GM06990 (cell line): ENCODE measurements around the gene SMLR1.

Source experiments
- DNase-seq: peaks from one replicate; pipeline ENCODE4 v3.0.0-alpha.2; 2011; ENCODE audit not compliant: insufficient read length; ENCODE audit errors: extremely low read depth
- H3K27me3 ChIP-seq: replicated peaks from 2 replicates; pipeline ENCODE4 v1.6.0; 2011; ENCODE audit warnings: low read length; ENCODE audit not compliant: control insufficient read depth, insufficient read depth
- H3K36me3 ChIP-seq: 2 replicates; pipeline ENCODE4 v1.5.1; 2011; ENCODE audit warnings: low read length; ENCODE audit not compliant: control insufficient read depth, insufficient read depth
- H3K4me3 ChIP-seq: replicated peaks from 2 replicates; pipeline ENCODE4 v1.5.1; 2011; ENCODE audit warnings: low read depth, mild to moderate bottlenecking, control low read depth, low read length
- CTCF ChIP-seq: IDR thresholded peaks from 2 replicates; pipeline ENCODE4 v1.5.1; 2011; ENCODE audit warnings: low read length, control low read depth, mild to moderate bottlenecking, inconsistent platforms; ENCODE audit not compliant: insufficient read depth, poor library complexity, severe bottlenecking

SMLR1 gene

DNA sequence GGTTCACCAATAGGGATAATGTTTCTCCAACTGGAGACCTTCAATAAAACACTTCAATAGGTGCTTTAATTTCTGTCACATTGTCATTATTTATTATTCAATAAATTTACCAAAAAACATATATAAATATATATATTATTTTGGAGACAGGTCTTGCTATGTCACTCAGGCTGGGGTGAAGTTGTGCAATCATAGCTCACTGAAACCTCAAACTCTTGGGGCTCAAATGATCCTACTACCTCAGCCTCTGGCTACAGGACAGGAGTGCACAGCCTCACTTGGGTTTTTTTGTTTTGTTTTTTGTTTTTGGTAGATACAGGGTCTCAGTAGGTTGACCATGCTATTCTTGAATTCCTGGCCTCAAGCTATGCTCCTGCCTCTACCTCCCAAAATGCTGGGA, 9.9 kb downstream of the SMLR1 start:
- no peaks in the 10 kb centered on the region for H3K27me3 ChIP-seq
- H3K4me3 ChIP-seq = no peak overlapping the region
- no peaks in the 10 kb centered on the region for H3K36me3 ChIP-seq
- DNase-seq = no peak
- no peak for TF ChIP-seq CTCF

DNA sequence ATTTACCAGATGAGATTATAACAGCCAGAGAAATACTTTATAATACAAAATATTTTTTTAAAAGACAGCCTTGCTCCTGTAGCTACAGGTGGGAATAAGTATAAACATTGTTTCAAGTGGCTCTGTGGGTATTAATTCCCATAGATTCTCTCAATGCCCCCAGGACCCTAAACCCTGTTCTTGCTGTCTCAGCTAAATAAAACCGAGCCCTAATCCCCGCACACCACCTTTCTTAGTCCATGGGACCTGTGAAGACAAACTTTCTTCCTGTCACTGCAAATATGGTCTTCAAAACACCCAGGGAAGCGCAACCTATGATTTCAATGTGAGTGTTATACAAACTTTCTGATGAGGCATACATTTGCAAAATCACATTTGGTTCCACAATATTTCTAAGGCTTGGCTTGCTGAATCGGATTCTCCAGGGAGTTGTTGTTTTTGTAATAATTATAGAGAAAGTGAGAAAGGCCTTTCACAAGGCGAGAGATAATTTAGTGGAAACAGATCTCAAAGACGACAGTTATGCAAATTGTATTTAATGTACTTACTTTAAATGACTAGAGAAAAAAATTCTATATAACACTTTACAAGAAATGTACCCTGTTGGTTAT, 11.1 kb downstream of the SMLR1 start:
- no peaks in the 10 kb centered on the region for H3K27me3 ChIP-seq

GRCh38 chr6:130838951-130839350, 11.7 kb downstream of the SMLR1 start:
- no peak for DNase-seq
- TF ChIP-seq CTCF = no peak
- H3K4me3 ChIP-seq = no peak overlapping the region
- H3K27me3 ChIP-seq = no peaks in the 10 kb centered on the region
- no peaks in the 10 kb centered on the region for H3K36me3 ChIP-seq

More for the DNA sequence above, 11.1 kb downstream of the SMLR1 start:
- TF ChIP-seq CTCF = no peak
- Histone ChIP-seq H3K4me3 (no peak overlapping the region), H3K36me3 (no peaks in the 10 kb centered on the region)
- DNase-seq = no peak

GRCh38 chr6:130839379-130839778, 12.2 kb downstream of the SMLR1 start:
- Histone ChIP-seq H3K27me3 (no peaks in the 10 kb centered on the region), H3K36me3 (no peaks in the 10 kb centered on the region), H3K4me3 (no peak overlapping the region)
- DNase-seq = no peak
- TF ChIP-seq CTCF = no peak

DNA sequence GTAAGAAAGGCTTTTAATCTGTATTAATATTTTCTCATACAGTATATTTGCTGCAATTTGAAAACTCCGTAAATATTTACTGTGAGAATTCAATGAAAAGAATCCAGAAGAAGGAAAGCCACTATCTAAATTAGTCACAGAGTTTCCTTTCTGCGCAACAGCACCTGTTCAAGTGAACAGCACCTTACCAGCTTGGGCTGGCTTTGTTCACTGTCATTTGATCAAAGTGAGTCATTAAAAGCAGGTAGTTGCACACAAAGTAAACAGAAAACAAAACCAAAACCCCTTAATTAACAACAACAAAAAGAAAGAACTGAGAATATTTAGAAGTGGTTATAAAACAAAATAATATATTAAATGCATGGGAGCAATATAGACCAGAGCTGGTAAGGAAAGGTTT, 12.8 kb downstream of the SMLR1 start:
- no peak for TF ChIP-seq CTCF
- Histone ChIP-seq H3K36me3 (no peaks in the 10 kb centered on the region), H3K27me3 (no peaks in the 10 kb centered on the region), H3K4me3 (no peak overlapping the region)
- DNase-seq = no peak

DNA sequence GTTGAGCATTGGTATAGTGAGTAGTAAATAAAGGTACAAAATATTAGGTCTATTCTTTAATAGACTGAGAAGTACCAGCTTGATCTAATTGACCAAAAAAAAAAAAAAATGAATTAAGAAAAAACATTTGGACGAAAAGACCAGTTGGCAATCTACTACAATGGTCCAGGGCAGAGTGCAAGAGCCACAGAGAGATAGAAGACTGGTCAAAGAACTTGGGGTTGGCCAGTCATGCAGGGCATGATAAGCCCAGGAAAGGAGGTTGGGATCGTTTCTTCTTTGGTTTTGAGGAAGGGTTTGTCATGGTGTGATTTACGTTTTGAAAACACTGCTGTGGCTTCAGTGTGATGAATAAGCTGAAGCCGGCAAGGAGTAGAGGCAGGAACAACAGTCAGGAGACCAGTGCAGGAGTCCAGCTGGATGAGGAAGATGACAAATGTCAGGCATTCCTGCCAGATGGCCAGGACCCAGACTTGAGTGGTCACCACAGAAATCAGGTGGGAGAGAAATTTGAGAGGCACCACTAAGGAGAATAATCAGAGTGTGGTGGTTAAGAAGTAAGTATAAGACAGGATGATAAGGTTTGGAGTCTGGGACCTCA, 14.0 kb downstream of the SMLR1 start:
- Histone ChIP-seq H3K4me3 (no peak overlapping the region), H3K27me3 (no peaks in the 10 kb centered on the region), H3K36me3 (no peaks in the 10 kb centered on the region)
- DNase-seq = no peak
- no peak for TF ChIP-seq CTCF
